ENCODE data around the gene FOXP1.

The FOXP1 gene

GRCh38 chr3:71067977-71068654, 515.4 kb downstream of the FOXP1 start:
- H3K27ac ChIP-seq (ENCODE audit: low read depth, low read length), result no peak overlapping the region
- H3K4me3 ChIP-seq (ENCODE audit: low read depth, low read length), result no peak overlapping the region
- peaks cover 37% of the 10 kb centered on the region for H3K4me1 ChIP-seq (ENCODE audit: control insufficient read depth, insufficient read depth, low read length, unreplicated experiment)
- H3K79me2 ChIP-seq (ENCODE audit: control insufficient read depth, insufficient read depth, low read length, unreplicated experiment), result peaks cover 42% of the 10 kb centered on the region
- H3K36me3 ChIP-seq (ENCODE audit: insufficient read depth, low read length), result no peaks in the 10 kb centered on the region
- no peaks in the 10 kb centered on the region for H3K27me3 ChIP-seq (ENCODE audit: insufficient read depth, low read length)
- no peak overlapping the region for H2AFZ ChIP-seq (ENCODE audit: low read length, unreplicated experiment)

GRCh38 chr3:71066849-71067261, 516.7 kb downstream of the FOXP1 start:
- peaks cover 30% of the 10 kb centered on the region for H3K4me1 ChIP-seq (ENCODE audit: control insufficient read depth, insufficient read depth, low read length, unreplicated experiment)
- peaks cover 55% of the 10 kb centered on the region for H3K79me2 ChIP-seq (ENCODE audit: control insufficient read depth, insufficient read depth, low read length, unreplicated experiment)
- no peak overlapping the region for H2AFZ ChIP-seq (ENCODE audit: low read length, unreplicated experiment)
- H3K27ac ChIP-seq (ENCODE audit: low read depth, low read length), result peak overlapping the region; percentile 89
- H3K36me3 ChIP-seq (ENCODE audit: insufficient read depth, low read length), result no peaks in the 10 kb centered on the region
- H3K27me3 ChIP-seq (ENCODE audit: insufficient read depth, low read length), result no peaks in the 10 kb centered on the region
- H3K4me3 ChIP-seq (ENCODE audit: low read depth, low read length), result peak overlapping the region; percentile 85

- peak overlapping the region; percentile 89 for H3K27ac ChIP-seq (ENCODE audit: low read depth, low read length)
- H2AFZ ChIP-seq (ENCODE audit: low read length, unreplicated experiment), result no peak overlapping the region
- H3K79me2 ChIP-seq (ENCODE audit: control insufficient read depth, insufficient read depth, low read length, unreplicated experiment), result peaks cover 60% of the 10 kb centered on the region
- H3K4me1 ChIP-seq (ENCODE audit: control insufficient read depth, insufficient read depth, low read length, unreplicated experiment), result peaks cover 34% of the 10 kb centered on the region
- H3K27me3 ChIP-seq (ENCODE audit: insufficient read depth, low read length), result no peaks in the 10 kb centered on the region
- H3K36me3 ChIP-seq (ENCODE audit: insufficient read depth, low read length), result no peaks in the 10 kb centered on the region
- peak overlapping the region; percentile 85 for H3K4me3 ChIP-seq (ENCODE audit: low read depth, low read length)
Observed at GRCh38 chr3:71066356-71066755, 517.2 kb downstream of the FOXP1 start.

GRCh38 chr3:71065764-71066013, 517.8 kb downstream of the FOXP1 start:
- H3K79me2 ChIP-seq (ENCODE audit: control insufficient read depth, insufficient read depth, low read length, unreplicated experiment), result peaks cover 67% of the 10 kb centered on the region
- peaks cover 41% of the 10 kb centered on the region for H3K4me1 ChIP-seq (ENCODE audit: control insufficient read depth, insufficient read depth, low read length, unreplicated experiment)
- H2AFZ ChIP-seq (ENCODE audit: low read length, unreplicated experiment), result peak overlapping the region; percentile 21
- H3K36me3 ChIP-seq (ENCODE audit: insufficient read depth, low read length), result no peaks in the 10 kb centered on the region
- H3K27ac ChIP-seq (ENCODE audit: low read depth, low read length), result peak overlapping the region; percentile 89
- H3K27me3 ChIP-seq (ENCODE audit: insufficient read depth, low read length), result no peaks in the 10 kb centered on the region
- peak overlapping the region; percentile 85 for H3K4me3 ChIP-seq (ENCODE audit: low read depth, low read length)

GRCh38 chr3:71064956-71065763, 518.4 kb downstream of the FOXP1 start:
- Histone ChIP-seq H3K27ac (ENCODE audit: low read depth, low read length) (peak overlapping the region; percentile 89), H3K36me3 (ENCODE audit: insufficient read depth, low read length) (no peaks in the 10 kb centered on the region), H3K27me3 (ENCODE audit: insufficient read depth, low read length) (no peaks in the 10 kb centered on the region), H3K4me1 (ENCODE audit: control insufficient read depth, insufficient read depth, low read length, unreplicated experiment) (peaks cover 46% of the 10 kb centered on the region), H2AFZ (ENCODE audit: low read length, unreplicated experiment) (peak overlapping the region; percentile 21), H3K4me3 (ENCODE audit: low read depth, low read length) (peak overlapping the region; percentile 85), H3K79me2 (ENCODE audit: control insufficient read depth, insufficient read depth, low read length, unreplicated experiment) (peaks cover 72% of the 10 kb centered on the region)

- H3K36me3 ChIP-seq (ENCODE audit: insufficient read depth, low read length), result no peaks in the 10 kb centered on the region
- H3K4me1 ChIP-seq (ENCODE audit: control insufficient read depth, insufficient read depth, low read length, unreplicated experiment), result peaks cover 50% of the 10 kb centered on the region
- peak overlapping the region; percentile 90 for H3K4me3 ChIP-seq (ENCODE audit: low read depth, low read length)
- H3K27me3 ChIP-seq (ENCODE audit: insufficient read depth, low read length), result no peaks in the 10 kb centered on the region
- no peak overlapping the region for H2AFZ ChIP-seq (ENCODE audit: low read length, unreplicated experiment)
- H3K79me2 ChIP-seq (ENCODE audit: control insufficient read depth, insufficient read depth, low read length, unreplicated experiment), result peaks cover 79% of the 10 kb centered on the region
- H3K27ac ChIP-seq (ENCODE audit: low read depth, low read length), result peak overlapping the region; percentile 93
Observed at GRCh38 chr3:71064291-71064955, 519.1 kb downstream of the FOXP1 start.

- peak overlapping the region; percentile 93 for H3K27ac ChIP-seq (ENCODE audit: low read depth, low read length)
- H3K4me3 ChIP-seq (ENCODE audit: low read depth, low read length), result peak overlapping the region; percentile 90
- peaks cover 52% of the 10 kb centered on the region for H3K4me1 ChIP-seq (ENCODE audit: control insufficient read depth, insufficient read depth, low read length, unreplicated experiment)
- H3K27me3 ChIP-seq (ENCODE audit: insufficient read depth, low read length), result no peaks in the 10 kb centered on the region
- H3K79me2 ChIP-seq (ENCODE audit: control insufficient read depth, insufficient read depth, low read length, unreplicated experiment), result peaks cover 82% of the 10 kb centered on the region
- H2AFZ ChIP-seq (ENCODE audit: low read length, unreplicated experiment), result no peak overlapping the region
- H3K36me3 ChIP-seq (ENCODE audit: insufficient read depth, low read length), result no peaks in the 10 kb centered on the region
Observed at GRCh38 chr3:71063773-71064290, 519.7 kb downstream of the FOXP1 start.

GRCh38 chr3:71062952-71063772, 520.4 kb downstream of the FOXP1 start:
- H3K79me2 ChIP-seq (ENCODE audit: control insufficient read depth, insufficient read depth, low read length, unreplicated experiment), result peaks cover 83% of the 10 kb centered on the region
- H3K27me3 ChIP-seq (ENCODE audit: insufficient read depth, low read length), result no peaks in the 10 kb centered on the region
- H3K4me3 ChIP-seq (ENCODE audit: low read depth, low read length), result peak overlapping the region; percentile 90
- no peaks in the 10 kb centered on the region for H3K36me3 ChIP-seq (ENCODE audit: insufficient read depth, low read length)
- peak overlapping the region; percentile 93 for H3K27ac ChIP-seq (ENCODE audit: low read depth, low read length)
- no peak overlapping the region for H2AFZ ChIP-seq (ENCODE audit: low read length, unreplicated experiment)
- H3K4me1 ChIP-seq (ENCODE audit: control insufficient read depth, insufficient read depth, low read length, unreplicated experiment), result peaks cover 58% of the 10 kb centered on the region

GRCh38 chr3:71062037-71062932, 521.2 kb downstream of the FOXP1 start:
- Histone ChIP-seq H3K27me3 (ENCODE audit: insufficient read depth, low read length) (no peaks in the 10 kb centered on the region), H2AFZ (ENCODE audit: low read length, unreplicated experiment) (no peak overlapping the region), H3K4me1 (ENCODE audit: control insufficient read depth, insufficient read depth, low read length, unreplicated experiment) (peaks cover 64% of the 10 kb centered on the region), H3K27ac (ENCODE audit: low read depth, low read length) (peak overlapping the region; percentile 93), H3K79me2 (ENCODE audit: control insufficient read depth, insufficient read depth, low read length, unreplicated experiment) (peaks cover 85% of the 10 kb centered on the region), H3K36me3 (ENCODE audit: insufficient read depth, low read length) (no peaks in the 10 kb centered on the region), H3K4me3 (ENCODE audit: low read depth, low read length) (peak overlapping the region; percentile 90)
